OCI-LY3 (cell line): ENCODE data around the gene CD151.

ENCODE experiments used
- EZH2phosphoT487 ChIP-seq: fragments of 200-600 bp; shearing (Covaris generic); IDR thresholded peaks from 2 replicates; pipeline ENCODE4 v1.6.1; 2018; ENCODE audit warnings: antibody characterized with exemption, mixed run types, low read depth
- TF ChIP-seq, protein P1 (sequence below): fragments of 200-600, 300-600 bp; sonication (generic); IDR thresholded peaks from 2 replicates; pipeline ENCODE4 v1.5.1; 2014; ENCODE audit warnings: antibody characterized with exemption, low read length, low read depth

DNA sequence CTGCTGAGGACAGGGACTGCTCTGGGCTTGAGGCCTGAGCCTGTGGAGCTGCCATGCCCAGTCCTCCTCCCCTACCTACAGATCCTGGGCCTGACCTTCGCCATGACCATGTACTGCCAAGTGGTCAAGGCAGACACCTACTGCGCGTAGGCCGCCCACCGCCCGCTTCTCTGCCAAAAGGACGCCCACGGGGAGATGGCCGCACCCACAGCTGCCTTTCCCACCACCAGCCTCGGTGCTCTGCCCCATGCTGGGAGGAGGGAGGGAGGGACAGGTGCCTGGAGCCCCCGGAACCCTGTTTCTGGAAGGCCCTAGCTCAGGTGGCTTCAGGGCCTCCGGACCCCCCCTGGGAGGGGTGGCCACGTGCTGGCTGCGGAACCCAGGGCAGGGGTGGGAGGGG lies 33.7 kb downstream of the CD151 start:
- TF ChIP-seq, protein P1, sequence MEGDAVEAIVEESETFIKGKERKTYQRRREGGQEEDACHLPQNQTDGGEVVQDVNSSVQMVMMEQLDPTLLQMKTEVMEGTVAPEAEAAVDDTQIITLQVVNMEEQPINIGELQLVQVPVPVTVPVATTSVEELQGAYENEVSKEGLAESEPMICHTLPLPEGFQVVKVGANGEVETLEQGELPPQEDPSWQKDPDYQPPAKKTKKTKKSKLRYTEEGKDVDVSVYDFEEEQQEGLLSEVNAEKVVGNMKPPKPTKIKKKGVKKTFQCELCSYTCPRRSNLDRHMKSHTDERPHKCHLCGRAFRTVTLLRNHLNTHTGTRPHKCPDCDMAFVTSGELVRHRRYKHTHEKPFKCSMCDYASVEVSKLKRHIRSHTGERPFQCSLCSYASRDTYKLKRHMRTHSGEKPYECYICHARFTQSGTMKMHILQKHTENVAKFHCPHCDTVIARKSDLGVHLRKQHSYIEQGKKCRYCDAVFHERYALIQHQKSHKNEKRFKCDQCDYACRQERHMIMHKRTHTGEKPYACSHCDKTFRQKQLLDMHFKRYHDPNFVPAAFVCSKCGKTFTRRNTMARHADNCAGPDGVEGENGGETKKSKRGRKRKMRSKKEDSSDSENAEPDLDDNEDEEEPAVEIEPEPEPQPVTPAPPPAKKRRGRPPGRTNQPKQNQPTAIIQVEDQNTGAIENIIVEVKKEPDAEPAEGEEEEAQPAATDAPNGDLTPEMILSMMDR, result no peak
- TF ChIP-seq EZH2phosphoT487, result no peak
